Activated B cell treated with CpG ODN at 0.5 μM for 24 hours (primary cell): ENCODE data around the gene PBX2. TPM values are rescaled to one million over a fixed set of nuclear protein-coding genes. Genes with fewer than 3 reads are reported as not detected.

Experiments
- ATAC-seq: fragments of 200-7000 bp; cut with Tn5 transposase; one replicate; pipeline ENCODE4 v1.10.0; 2021; ENCODE audit warnings: low read depth, mild to moderate bottlenecking, moderate library complexity
- CTCF ChIA-PET: fragments of 350-600 bp; sonication (Branson Sonifier 250); formaldehyde crosslinking; loops from one replicate; lab custom pipeline; 2021; ENCODE audit warnings: antibody characterized with exemption; lab: Charles Lee
- POLR2A ChIA-PET: fragments of 350-600 bp; sonication (Branson Sonifier 250); formaldehyde crosslinking; loops from one replicate; lab custom pipeline; 2021; ENCODE audit warnings: antibody characterized with exemption; lab: Charles Lee
- DNase-seq: peaks from one replicate; pipeline ENCODE4 v3.0.0; 2022
- H3K27ac Mint-ChIP-seq: one replicate; pipeline ENCODE4 v1.8.0; 2020; ENCODE audit warnings: mixed read lengths
- H3K27me3 Mint-ChIP-seq: one replicate; pipeline ENCODE4 v1.8.0; 2021; ENCODE audit warnings: mixed read lengths
- H3K36me3 Mint-ChIP-seq: one replicate; pipeline ENCODE4 v1.8.0; 2021; ENCODE audit warnings: low read depth, mixed read lengths
- H3K4me1 Mint-ChIP-seq: one replicate; pipeline ENCODE4 v1.8.0; 2021; ENCODE audit warnings: mixed read lengths
- H3K4me3 Mint-ChIP-seq: one replicate; pipeline ENCODE4 v1.8.0; 2020; ENCODE audit warnings: mild to moderate bottlenecking, mixed read lengths
- H3K9me3 Mint-ChIP-seq: one replicate; pipeline ENCODE4 v1.8.0; 2020; ENCODE audit warnings: mixed read lengths
- intact Hi-C: fragments of 100-400 bp; cut with micrococcal nuclease; formaldehyde crosslinking; loops from one replicate; pipeline ENCODE4 v1.15.1; 2024
- total RNA-seq: library from RNA; stranded (reverse); gene quantifications from 2 replicates; pipeline ENCODE4 v1.2.3, GENCODE V29; 2022
- TF ChIP-seq, protein P1 (sequence below): fragments of 200-600 bp; IDR thresholded peaks from one replicate; pipeline ENCODE4 v1.8.0; 2022; ENCODE audit warnings: antibody characterized with exemption, mild to moderate bottlenecking

The PBX2 gene
- total RNA-seq, 1 donor from 2014 or later = 153 TPM

DNA sequence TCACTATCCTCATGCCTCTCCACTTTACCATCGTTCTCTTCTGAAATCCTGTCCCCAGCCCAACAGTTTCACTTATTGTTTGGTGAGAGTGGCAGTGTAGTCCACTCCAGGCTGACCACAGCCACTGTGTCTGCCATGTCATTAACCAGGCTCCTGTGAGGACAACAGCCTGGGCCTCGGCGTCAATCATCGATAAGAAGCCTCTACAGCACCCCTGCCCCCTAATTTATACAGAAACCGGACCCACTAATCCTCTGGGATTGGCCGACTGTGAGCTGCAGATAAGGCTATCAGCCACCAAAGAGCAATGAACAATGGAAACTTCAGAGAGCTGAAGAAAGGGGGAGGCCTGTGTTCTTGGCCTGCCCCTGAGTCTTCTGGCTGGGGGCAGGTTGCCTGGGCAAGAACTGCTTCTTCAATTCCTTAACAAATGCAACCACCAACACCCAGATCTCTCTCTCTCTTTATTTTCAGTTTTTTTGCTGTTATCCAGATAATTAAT lies 22.2 kb downstream of the PBX2 start:
- Mint-ChIP-seq H3K9me3 (no peaks in the 10 kb centered on the region), H3K36me3 (peaks cover 33% of the 10 kb centered on the region), H3K4me1 (peaks cover 4% of the 10 kb centered on the region), H3K4me3 (no peak overlapping the region), H3K27me3 (no peaks in the 10 kb centered on the region), H3K27ac (no peak overlapping the region)
- TF ChIP-seq, protein P1, sequence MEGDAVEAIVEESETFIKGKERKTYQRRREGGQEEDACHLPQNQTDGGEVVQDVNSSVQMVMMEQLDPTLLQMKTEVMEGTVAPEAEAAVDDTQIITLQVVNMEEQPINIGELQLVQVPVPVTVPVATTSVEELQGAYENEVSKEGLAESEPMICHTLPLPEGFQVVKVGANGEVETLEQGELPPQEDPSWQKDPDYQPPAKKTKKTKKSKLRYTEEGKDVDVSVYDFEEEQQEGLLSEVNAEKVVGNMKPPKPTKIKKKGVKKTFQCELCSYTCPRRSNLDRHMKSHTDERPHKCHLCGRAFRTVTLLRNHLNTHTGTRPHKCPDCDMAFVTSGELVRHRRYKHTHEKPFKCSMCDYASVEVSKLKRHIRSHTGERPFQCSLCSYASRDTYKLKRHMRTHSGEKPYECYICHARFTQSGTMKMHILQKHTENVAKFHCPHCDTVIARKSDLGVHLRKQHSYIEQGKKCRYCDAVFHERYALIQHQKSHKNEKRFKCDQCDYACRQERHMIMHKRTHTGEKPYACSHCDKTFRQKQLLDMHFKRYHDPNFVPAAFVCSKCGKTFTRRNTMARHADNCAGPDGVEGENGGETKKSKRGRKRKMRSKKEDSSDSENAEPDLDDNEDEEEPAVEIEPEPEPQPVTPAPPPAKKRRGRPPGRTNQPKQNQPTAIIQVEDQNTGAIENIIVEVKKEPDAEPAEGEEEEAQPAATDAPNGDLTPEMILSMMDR = no peak
- CTCF ChIA-PET = no interaction called here
- no peak for DNase-seq
- ATAC-seq = no peak
- intact Hi-C loops = no loop called here
- POLR2A ChIA-PET = no interaction called here

DNA sequence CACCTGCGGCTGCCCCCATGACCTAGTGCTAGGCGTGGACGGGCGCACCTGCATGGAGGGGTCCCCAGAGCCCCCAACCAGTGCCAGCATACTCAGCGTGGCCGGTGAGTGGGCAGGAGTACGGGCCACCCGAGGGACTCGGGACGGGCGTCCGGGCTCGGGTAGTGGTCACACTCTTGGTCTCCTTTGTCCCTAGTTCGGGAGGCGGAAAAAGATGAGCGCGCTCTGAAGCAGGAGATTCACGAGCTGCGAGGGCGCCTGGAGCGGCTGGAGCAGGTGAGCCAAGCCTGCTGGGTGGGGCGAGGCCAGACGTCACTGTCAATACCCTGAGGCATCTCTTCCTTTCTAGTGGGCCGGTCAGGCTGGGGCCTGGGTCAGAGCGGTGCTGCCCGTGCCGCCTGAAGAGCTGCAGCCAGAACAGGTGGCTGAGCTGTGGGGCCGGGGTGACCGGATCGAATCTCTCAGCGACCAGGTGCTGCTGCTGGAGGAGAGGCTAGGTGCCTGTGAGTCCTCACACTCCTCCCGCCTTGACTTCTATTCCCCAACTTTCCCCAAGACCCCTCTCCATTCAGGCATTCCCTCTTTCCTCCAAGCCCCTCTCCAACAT lies 22.7 kb downstream of the PBX2 start:
- CTCF ChIA-PET = no interaction called here
- intact Hi-C loops = no loop called here
- ATAC-seq (no peak), DNase-seq (no peak)
- TF ChIP-seq, protein P1 = no peak
- Mint-ChIP-seq H3K27me3 (no peaks in the 10 kb centered on the region), H3K9me3 (no peaks in the 10 kb centered on the region), H3K27ac (no peak overlapping the region), H3K4me3 (no peak overlapping the region), H3K4me1 (peaks cover 4% of the 10 kb centered on the region), H3K36me3 (peaks cover 33% of the 10 kb centered on the region)
- POLR2A ChIA-PET = no interaction called here

- Mint-ChIP-seq H3K4me3 (no peak overlapping the region), H3K4me1 (peaks cover 4% of the 10 kb centered on the region), H3K27ac (no peak overlapping the region), H3K27me3 (no peaks in the 10 kb centered on the region), H3K9me3 (no peaks in the 10 kb centered on the region), H3K36me3 (peaks cover 33% of the 10 kb centered on the region)
- ChIA-PET CTCF (no interaction called here), POLR2A (no interaction called here)
- intact Hi-C loops = no loop called here
- ATAC-seq (no peak), DNase-seq (no peak)
- TF ChIP-seq, protein P1 = no peak
Measured at GRCh38 chr6:32166411-32167061, 23.5 kb downstream of the PBX2 start.

- H3K36me3 Mint-ChIP-seq = peaks cover 14% of the 10 kb centered on the region
- POLR2A ChIA-PET = interaction anchor here (0.5 to 1.1 kb wide), 2 partner anchors 43 to 618 kb away, joined by 6 to 9 read pairs; partner anchors contain the start of gene ATP6V1G2
Measured at GRCh38 chr6:32164295-32164694, 25.7 kb downstream of the PBX2 start, which contains the start of gene EGFL8. TSS of gene EGFL8 (plus strand) at chr6:32164595. CDS start at chr6:32166166, 1,571 bp downstream.

More at GRCh38 chr6:32164295-32164694, 25.7 kb downstream of the PBX2 start, which contains the start of gene EGFL8:
- intact Hi-C loops = no loop called here
- no peaks in the 10 kb centered on the region for H3K27me3 Mint-ChIP-seq
- peaks cover 4% of the 10 kb centered on the region for H3K4me1 Mint-ChIP-seq
- TF ChIP-seq, protein P1 = no peak
- H3K9me3 Mint-ChIP-seq = no peaks in the 10 kb centered on the region
- DNase-seq (no peak), ATAC-seq (no peak)
- CTCF ChIA-PET = interaction anchor here (1.6 kb wide), 1 partner anchor 10 kb away, joined by 4 read pairs; no protein-coding TSS in a partner anchor
- no peak within 1 kb of the TSS for H3K4me3 Mint-ChIP-seq
- no peak within 1 kb of the TSS for H3K27ac Mint-ChIP-seq
